ENCODE measurements around the gene ST6GALNAC4. TPM values are rescaled to one million over a fixed set of nuclear protein-coding genes. Genes with fewer than 3 reads are reported as not detected.

ST6GALNAC4 gene
- total RNA-seq, 2 experiments from 2014 or later: 14.9 to 20.7 TPM

DNA sequence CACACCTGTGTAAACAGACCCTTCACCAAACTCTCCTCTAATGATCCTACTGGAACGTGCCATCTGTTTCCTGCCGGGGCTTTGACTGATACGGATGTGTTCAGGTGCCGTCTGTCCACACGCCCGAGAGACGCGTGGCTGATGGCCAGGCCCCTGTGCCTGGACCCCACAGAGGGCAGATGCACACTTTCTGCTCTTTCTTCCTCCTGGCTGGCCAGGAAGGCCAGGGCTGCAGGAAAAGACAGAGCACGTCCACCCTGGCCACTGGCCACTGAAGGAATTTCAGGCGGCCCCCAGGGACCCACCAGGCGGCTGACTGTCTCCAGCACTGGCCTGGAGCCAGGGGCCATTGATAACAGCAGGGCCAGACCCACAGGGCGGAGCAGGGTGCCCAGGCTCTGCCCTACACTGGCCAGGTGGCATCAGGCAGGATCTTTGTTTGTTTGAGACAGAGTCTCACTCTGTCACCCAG, 58.8 kb downstream of the ST6GALNAC4 start:
- ATAC-seq (no peak), DNase-seq (no peak)
- H3K36me3 Mint-ChIP-seq (ENCODE audit: low read depth): peaks cover 2% of the 10 kb centered on the region
- intact Hi-C loops (cut with DNase I, micrococcal nuclease): no loop called here
- H3K4me3 Mint-ChIP-seq: no peak overlapping the region
- POLR2A ChIA-PET: no interaction called here
- no peak overlapping the region for H3K27ac Mint-ChIP-seq
- no peaks in the 10 kb centered on the region for H3K9me3 Mint-ChIP-seq (ENCODE audit: low read depth)
- no peaks in the 10 kb centered on the region for H3K27me3 Mint-ChIP-seq
- H3K4me1 Mint-ChIP-seq: peaks cover 34% of the 10 kb centered on the region
- CTCF ChIA-PET: interaction anchor here (3.2 to 3.9 kb wide), 2 partner anchors 12 kb away, joined by 14 read pairs; no protein-coding TSS in a partner anchor

Small RNA genes lying within 50 kb of the gene (microRNA-seq; reads per million reads assigned to microRNA genes)
- not detected for gene MIR4672 (ENCODE audit: borderline replicate concordance)

Other genes with a start within 250 kb of the ST6GALNAC4 start
- not detected for gene CFAP157, start 210.1 kb downstream of the ST6GALNAC4 start, total RNA-seq
- 10 to 100 TPM; 12.9 to 15.1 TPM for gene PTRH1, start 201.4 kb downstream of the ST6GALNAC4 start, total RNA-seq
- gene TTC16, start 201.0 kb downstream of the ST6GALNAC4 start, total RNA-seq: under 1 TPM; 0.16 to 0.30 TPM
- 10 to 100 TPM; 11.3 to 14.0 TPM for gene TOR2A, start 181.7 kb downstream of the ST6GALNAC4 start, total RNA-seq
- 10 to 100 TPM; 30.3 to 35.2 TPM for gene SH2D3C, start 138.4 kb downstream of the ST6GALNAC4 start, total RNA-seq
- gene CDK9, start 131.0 kb downstream of the ST6GALNAC4 start, total RNA-seq: 10 to 100 TPM; 63.8 to 80.4 TPM
- gene FPGS, start 114.2 kb downstream of the ST6GALNAC4 start, total RNA-seq: 10 to 100 TPM; 71.9 to 80.4 TPM
- gene ENG, start 62.4 kb downstream of the ST6GALNAC4 start, total RNA-seq: 10 to 100 TPM; 13.9 to 15.2 TPM
- gene AK1, start 39.4 kb downstream of the ST6GALNAC4 start, total RNA-seq: 10 to 100 TPM; 14.5 to 23.9 TPM
- gene ST6GALNAC6, start 17.4 kb downstream of the ST6GALNAC4 start, total RNA-seq: 10 to 100 TPM; 46.3 to 63.3 TPM
- 1 to 10 TPM; 1.9 to 2.8 TPM for gene PIP5KL1, start 13.7 kb upstream of the ST6GALNAC4 start, total RNA-seq
- 10 to 100 TPM; 44.1 to 46.6 TPM for gene DPM2, start 20.8 kb upstream of the ST6GALNAC4 start, total RNA-seq
- gene EEIG1, start 63.9 kb upstream of the ST6GALNAC4 start, total RNA-seq: 10 to 100 TPM; 56.2 to 58.4 TPM
- 10 to 100 TPM; 11.3 to 13.7 TPM for gene NAIF1, start 150.3 kb upstream of the ST6GALNAC4 start, total RNA-seq
- gene SLC25A25, start 151.2 kb upstream of the ST6GALNAC4 start, total RNA-seq: 10 to 100 TPM in 1 of 2 experiments, 1 to 10 TPM in 1; 6.9 to 10.8 TPM
- gene PTGES2, start 210.7 kb upstream of the ST6GALNAC4 start, total RNA-seq: 10 to 100 TPM; 47.7 to 48.5 TPM
- not detected for gene LCN2, start 232.4 kb upstream of the ST6GALNAC4 start, total RNA-seq
- 10 to 100 TPM; 64.4 to 68.5 TPM for gene BBLN, start 243.2 kb upstream of the ST6GALNAC4 start, total RNA-seq

Measured in activated CD4-positive, alpha-beta T cell treated with anti-CD3 and anti-CD28 coated beads for 36 hours (primary cell).